ENCODE data around the gene APP.

APP gene

DNA sequence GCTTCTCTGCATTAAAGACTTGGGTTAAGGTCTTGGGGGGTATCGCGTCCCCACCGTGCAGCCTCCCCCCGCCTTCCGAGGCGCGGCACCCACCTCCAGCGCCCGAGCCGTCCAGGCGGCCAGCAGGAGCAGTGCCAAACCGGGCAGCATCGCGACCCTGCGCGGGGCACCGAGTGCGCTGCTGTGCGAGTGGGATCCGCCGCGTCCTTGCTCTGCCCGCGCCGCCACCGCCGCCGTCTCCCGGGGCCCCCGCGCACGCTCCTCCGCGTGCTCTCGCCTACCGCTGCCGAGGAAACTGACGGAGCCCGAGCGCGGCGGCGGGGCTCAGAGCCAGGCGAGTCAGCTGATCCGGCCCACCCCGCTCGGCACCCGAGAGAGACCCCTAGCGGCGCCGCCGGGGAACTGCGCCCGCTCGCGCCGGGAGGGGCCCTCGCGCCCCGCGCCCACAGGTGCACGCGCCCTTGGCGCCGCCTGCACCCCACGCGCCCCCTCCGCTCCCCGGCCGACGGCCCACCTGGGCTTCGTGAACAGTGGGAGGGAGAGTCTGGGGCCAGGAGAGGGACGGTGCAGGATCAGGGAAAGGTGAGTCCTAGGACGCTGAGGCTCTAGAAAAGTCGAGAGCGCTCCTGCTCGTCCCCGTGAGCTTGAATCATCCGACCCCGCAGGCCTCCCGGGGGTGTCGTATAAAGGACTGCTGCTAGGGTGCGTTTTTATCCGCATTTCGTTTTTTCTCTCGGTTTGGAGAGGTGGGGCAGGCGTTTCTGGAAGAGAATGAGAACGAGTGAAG is at the start of gene APP:
Gene APP, minus strand, starts transcription at position 300 of the 787 bp plus-strand sequence. Its CDS starts 150 bp downstream, at position 150.
- DNase-seq (ENCODE audit: low spot score), result peak; percentile 97

GRCh38 chr21:26212220-26212619 is 41.6 kb upstream of the APP start:
- DNase-seq (ENCODE audit: low spot score), result no peak

- DNase-seq (ENCODE audit: low spot score), result no peak
Measured at GRCh38 chr21:26210614-26211013, 40.0 kb upstream of the APP start.

DNA sequence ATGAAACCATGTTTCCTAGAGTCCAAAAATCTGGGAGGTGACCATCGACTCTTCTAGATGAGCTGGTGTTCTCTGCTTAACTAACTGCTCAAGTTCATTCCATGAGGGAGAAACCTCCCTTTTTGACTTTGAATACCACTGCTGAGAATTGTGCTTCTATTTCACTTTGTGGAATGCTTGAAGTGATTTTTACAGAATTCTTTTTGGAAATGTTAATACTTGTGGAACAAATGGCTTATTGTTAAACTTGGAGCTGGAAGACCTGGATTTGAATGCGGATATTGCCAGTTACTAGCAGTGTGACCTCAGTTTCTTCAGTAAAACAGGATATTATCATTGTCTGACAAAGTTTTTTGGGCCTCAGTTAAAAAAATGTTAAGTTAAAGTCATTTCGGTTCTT is 36.5 kb upstream of the APP start:
- DNase-seq (ENCODE audit: low spot score), result no peak

- no peak for DNase-seq (ENCODE audit: low spot score)
Measured at GRCh38 chr21:26199456-26199855, 28.9 kb upstream of the APP start.

- DNase-seq (ENCODE audit: low spot score), result no peak
Measured at GRCh38 chr21:26195708-26196107, 25.1 kb upstream of the APP start.

- no peak for DNase-seq (ENCODE audit: low spot score)
Measured at GRCh38 chr21:26194811-26195251, 24.3 kb upstream of the APP start.

DNA sequence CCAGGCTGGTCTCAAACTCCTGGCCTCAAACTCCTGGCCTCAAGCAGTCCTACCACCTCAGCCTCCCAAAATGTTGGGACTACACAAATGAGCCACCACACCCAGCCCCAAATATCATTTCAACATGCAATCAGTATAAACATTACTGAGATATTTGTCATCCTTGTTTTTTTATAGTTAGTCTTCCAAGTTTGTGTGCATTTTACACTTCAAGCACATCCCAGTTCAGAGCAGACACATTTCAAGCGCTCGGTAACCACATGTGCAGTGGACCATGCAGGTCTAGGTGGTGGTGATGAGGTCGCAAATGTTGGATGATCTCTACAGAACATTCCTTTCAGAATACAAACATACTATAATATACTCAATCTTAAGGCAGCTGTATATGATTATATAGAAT is 23.8 kb upstream of the APP start:
- no peak for DNase-seq (ENCODE audit: low spot score)

GRCh38 chr21:26191609-26192008 is 21.0 kb upstream of the APP start:
- no peak for DNase-seq (ENCODE audit: low spot score)

- no peak for DNase-seq (ENCODE audit: low spot score)
Measured at GRCh38 chr21:26188422-26188821, 17.9 kb upstream of the APP start.

GRCh38 chr21:26185446-26185845 is 14.9 kb upstream of the APP start:
- DNase-seq (ENCODE audit: low spot score), result no peak

DNA sequence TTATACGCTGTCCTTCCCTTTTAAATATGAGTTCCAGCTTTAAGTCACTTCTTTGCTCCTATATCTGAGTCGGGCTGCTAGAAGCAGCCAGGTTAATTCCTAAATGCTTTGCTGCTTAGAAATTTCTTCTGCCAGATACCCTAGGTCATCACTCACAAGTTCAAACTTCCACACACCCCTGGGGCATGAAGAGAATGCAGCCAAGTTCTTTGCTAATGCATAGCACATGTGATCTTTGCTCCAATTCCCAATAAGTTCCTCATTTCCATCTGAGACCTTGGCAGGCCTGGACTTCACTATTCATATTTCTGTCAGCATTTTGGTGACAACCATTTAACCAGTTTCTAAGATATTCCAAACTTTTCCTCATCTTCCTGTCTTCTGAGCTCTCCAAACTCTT is 14.5 kb upstream of the APP start:
- DNase-seq (ENCODE audit: low spot score), result no peak

- no peak for DNase-seq (ENCODE audit: low spot score)
Measured at GRCh38 chr21:26179501-26179900, 8.9 kb upstream of the APP start.

DNA sequence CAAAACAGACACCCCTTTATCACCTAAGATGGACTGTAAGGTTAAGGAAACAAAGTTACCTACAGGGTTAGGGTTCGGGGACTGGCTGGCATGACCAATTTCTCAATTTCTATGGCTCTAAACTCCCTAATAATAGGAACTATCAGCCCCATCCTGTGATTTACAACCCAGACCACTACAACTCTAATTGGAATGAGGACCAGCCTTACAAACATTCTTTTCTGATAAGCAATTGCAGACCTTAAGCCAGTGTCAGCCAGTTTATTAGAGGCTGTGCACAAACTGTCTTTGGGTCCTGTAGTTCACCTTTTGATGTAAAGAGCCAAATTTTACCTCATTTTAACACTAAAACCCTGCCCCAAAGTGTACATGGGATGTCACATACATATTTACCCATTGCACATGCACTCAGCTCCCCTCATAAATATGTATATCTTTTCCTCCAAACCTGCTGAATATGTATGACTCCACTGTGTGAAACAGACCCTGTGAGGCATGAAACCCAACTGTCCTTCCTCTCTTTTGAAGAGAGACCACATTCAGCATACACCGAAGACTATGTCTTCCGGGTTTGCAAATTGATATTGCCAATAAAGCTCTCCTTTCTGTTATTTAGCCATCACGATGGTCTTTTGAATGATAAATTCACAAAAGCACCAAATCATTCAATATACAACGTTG is 7.3 kb upstream of the APP start:
- no peak for DNase-seq (ENCODE audit: low spot score)

- no peak for DNase-seq (ENCODE audit: low spot score)
Measured at GRCh38 chr21:26177187-26177586, 6.6 kb upstream of the APP start.

- peak; percentile 32 for DNase-seq (ENCODE audit: low spot score)
Measured at GRCh38 chr21:26171258-26172100, 909 bp upstream of the APP start.

DNA sequence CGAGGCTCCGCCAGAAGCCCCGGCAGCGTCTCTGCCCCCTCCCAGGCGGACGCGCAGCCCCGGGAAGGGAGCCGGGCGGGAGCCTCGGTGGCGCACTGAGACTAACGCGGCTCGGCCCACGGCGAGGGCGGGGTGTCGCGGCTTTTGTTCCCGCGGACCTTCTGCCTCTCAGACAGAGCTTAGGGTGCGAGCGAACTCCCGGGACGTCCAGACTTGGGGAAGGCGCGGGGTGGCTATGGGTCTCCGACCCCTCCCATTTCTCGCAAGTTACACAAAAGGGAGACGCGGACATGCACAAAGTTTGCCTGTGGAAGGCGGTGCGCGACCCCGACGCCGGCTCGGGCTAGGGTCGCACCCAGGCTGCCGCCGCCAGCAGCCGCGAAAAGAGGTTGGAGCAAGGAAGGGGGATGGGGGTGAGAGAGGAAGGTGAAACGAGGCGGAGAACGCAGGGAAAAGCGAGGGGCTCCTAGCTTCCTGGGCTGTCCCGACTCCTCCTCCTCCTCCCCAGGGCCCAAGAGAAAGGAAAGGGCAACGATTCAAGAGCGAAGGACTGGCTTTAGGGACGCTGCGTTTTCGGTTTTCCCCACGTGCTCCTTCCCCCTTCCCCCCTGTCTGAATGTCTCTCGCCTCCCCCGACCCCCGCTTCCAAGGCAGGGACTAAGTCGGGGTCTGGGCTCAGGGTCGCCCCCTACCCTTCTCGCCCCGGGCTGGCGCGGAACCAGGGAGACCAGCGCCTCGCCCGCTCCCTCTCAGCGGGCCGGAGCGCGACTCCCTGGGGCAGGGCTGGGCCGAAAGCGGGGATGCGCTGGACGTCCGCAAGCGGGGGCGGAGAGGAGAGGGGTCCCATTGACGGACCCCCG is 729 bp downstream of the APP start:
- DNase-seq (ENCODE audit: low spot score), result peak; percentile 71

GRCh38 chr21:26169061-26169610 is 1.4 kb downstream of the APP start:
- DNase-seq (ENCODE audit: low spot score), result peak; percentile 56

- DNase-seq (ENCODE audit: low spot score), result no peak
Measured at GRCh38 chr21:26168371-26168770, 2.2 kb downstream of the APP start.

DNA sequence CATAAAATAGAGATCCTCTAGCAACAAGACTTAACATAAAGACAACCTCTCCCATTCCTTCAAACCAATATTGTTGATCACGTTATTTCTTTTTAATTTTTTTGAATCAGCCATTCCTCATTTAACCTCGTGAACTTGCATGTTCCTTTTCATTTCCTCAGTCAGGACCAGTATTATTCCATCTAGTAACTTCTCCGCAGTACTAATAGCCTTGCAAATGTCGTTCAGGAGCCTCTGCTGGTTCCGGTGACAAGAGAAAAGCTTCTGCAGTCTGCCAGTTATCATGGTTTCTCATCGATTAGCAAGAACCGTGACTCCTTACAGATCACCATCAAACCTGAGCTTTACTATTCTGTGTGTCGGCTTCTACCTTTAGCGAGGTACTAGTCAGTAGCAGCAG is 3.0 kb downstream of the APP start:
- no peak for DNase-seq (ENCODE audit: low spot score)

DNA sequence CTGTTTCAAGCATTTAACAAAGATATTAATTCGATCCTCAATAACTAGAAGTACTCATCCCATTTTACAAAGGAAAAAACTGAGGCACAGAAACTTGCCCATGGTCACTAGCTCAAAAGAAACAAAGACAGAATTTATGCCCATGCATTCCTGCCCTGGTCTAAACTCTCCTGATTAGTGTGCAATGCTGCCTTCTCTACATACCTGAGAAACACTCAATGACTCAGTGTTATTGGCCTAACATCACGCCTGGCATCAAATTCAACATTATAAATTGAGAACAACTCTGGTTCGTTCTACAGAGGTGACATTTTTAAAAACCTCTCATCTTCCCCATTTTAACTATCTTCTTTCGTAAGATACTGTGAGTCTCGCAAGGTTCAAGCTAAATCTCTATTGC is 5.2 kb downstream of the APP start:
- no peak for DNase-seq (ENCODE audit: low spot score)

Measured in iPS-NIHi11 (cell line).